Neuronal stem cell (in vitro differentiated cells): ENCODE data around the gene PLD5.
A peak's percentile ranks its signal among the peaks of the same experiment; 100 is the strongest.
"Not testable (repeated sequence)": the region's sequence is repeated elsewhere in the genome, so short reads cannot be mapped to it uniquely, and the experiment has no call there.

Experiments used
- DNase-seq: peaks from one replicate; pipeline ENCODE4 v3.0.0-alpha.2; 2013; ENCODE audit warnings: low spot score
- H2AFZ ChIP-seq: one replicate; pipeline ENCODE4 v1.6.1; 2013; ENCODE audit warnings: mild to moderate bottlenecking, low read length, inconsistent platforms
- H2AK5ac ChIP-seq: 2 replicates; pipeline ENCODE4 v1.6.1; 2013; ENCODE audit warnings: low read depth, mild to moderate bottlenecking, inconsistent platforms, low read length, moderate library complexity, mixed read lengths
- H2BK120ac ChIP-seq: 2 replicates; pipeline ENCODE4 v1.6.1; 2013; ENCODE audit warnings: low read depth, mild to moderate bottlenecking, inconsistent platforms, low read length, moderate library complexity, mixed read lengths
- H2BK12ac ChIP-seq: one replicate; pipeline ENCODE4 v1.6.1; 2013; ENCODE audit warnings: low read length, inconsistent platforms
- H2BK15ac ChIP-seq: 2 replicates; pipeline ENCODE4 v1.6.1; 2013; ENCODE audit warnings: mild to moderate bottlenecking, low read length, inconsistent platforms, mixed read lengths
- H2BK5ac ChIP-seq: one replicate; pipeline ENCODE4 v1.6.1; 2013; ENCODE audit warnings: inconsistent platforms, mild to moderate bottlenecking, low read length, moderate library complexity
- H3K14ac ChIP-seq: one replicate; pipeline ENCODE4 v1.6.1; 2013; ENCODE audit warnings: low read length, inconsistent platforms
- H3K18ac ChIP-seq: 2 replicates; pipeline ENCODE4 v1.6.1; 2013; ENCODE audit warnings: low read length, inconsistent platforms
- H3K23ac ChIP-seq: 2 replicates; pipeline ENCODE4 v1.6.1; 2013; ENCODE audit warnings: low read depth, mild to moderate bottlenecking, mixed read lengths, low read length, inconsistent platforms; ENCODE audit not compliant: poor library complexity
- H3K27ac ChIP-seq: replicated peaks from 3 replicates; pipeline ENCODE4 v1.5.1; 2013; ENCODE audit warnings: low read length, inconsistent platforms
- H3K27me3 ChIP-seq, 3 experiments: 2 replicates each; pipeline ENCODE4 v1.6.1; 2013; ENCODE audit warnings: low read length in 3 of 3, mild to moderate bottlenecking in 2 of 3, inconsistent platforms in 1 of 3, low read depth in 1 of 3, mixed read lengths in 1 of 3, moderate library complexity in 1 of 3; ENCODE audit not compliant: control insufficient read depth in 3 of 3, insufficient read depth in 3 of 3
- H3K36me3 ChIP-seq, 2 donors: replicated peaks in 1 of 2; 2 replicates each; pipeline ENCODE4 v1.6.1; 2013; ENCODE audit warnings: low read length in 2 of 2; ENCODE audit not compliant: control insufficient read depth in 2 of 2, insufficient read depth in 2 of 2
- H3K4ac ChIP-seq: 2 replicates; pipeline ENCODE4 v1.6.1; 2013; ENCODE audit warnings: inconsistent platforms, mild to moderate bottlenecking, low read length, moderate library complexity
- H3K4me1 ChIP-seq, 2 donors: 1 replicate in 1 of 2; 2 replicates in 1 of 2; pipeline ENCODE4 v1.6.1; 2013; ENCODE audit warnings: low read length in 2 of 2, low read depth in 1 of 2; ENCODE audit not compliant: control insufficient read depth in 2 of 2, insufficient read depth in 1 of 2
- H3K4me2 ChIP-seq: one replicate; pipeline ENCODE4 v1.6.1; 2013; ENCODE audit warnings: mild to moderate bottlenecking, low read length, inconsistent platforms; ENCODE audit not compliant: insufficient read depth, poor library complexity, severe bottlenecking
- H3K4me3 ChIP-seq, 2 donors: 2 replicates each; pipeline ENCODE4 v1.5.1; 2013; ENCODE audit warnings: low read length in 2 of 2, mild to moderate bottlenecking in 2 of 2, inconsistent platforms in 1 of 2, moderate library complexity in 1 of 2
- H3K79me1 ChIP-seq: one replicate; pipeline ENCODE4 v1.6.1; 2013; ENCODE audit warnings: low read depth, mild to moderate bottlenecking, inconsistent platforms, low read length, moderate library complexity
- H3K9ac ChIP-seq: one replicate; pipeline ENCODE4 v1.6.1; 2013; ENCODE audit warnings: mild to moderate bottlenecking, low read depth, low read length, inconsistent platforms; ENCODE audit not compliant: poor library complexity
- H3K9me3 ChIP-seq, 2 donors: replicated peaks in 1 of 2; 2 replicates each; pipeline versions ENCODE3 to v1.6.1; 2013; ENCODE audit warnings: low read length in 2 of 2, mild to moderate bottlenecking in 2 of 2, inconsistent platforms in 1 of 2, low read depth in 1 of 2, mixed read lengths in 1 of 2, moderate library complexity in 1 of 2; ENCODE audit not compliant: control insufficient read depth in 2 of 2, insufficient read depth in 1 of 2
- H4K8ac ChIP-seq: one replicate; pipeline ENCODE4 v1.6.1; 2013; ENCODE audit warnings: low read depth, mild to moderate bottlenecking, inconsistent platforms, low read length, moderate library complexity
- H4K91ac ChIP-seq: one replicate; pipeline ENCODE4 v1.6.1; 2013; ENCODE audit warnings: low read length, low read depth, mild to moderate bottlenecking, inconsistent platforms; ENCODE audit not compliant: poor library complexity
- WGBS, 2 donors: extraction: QIAGEN DNeasy Blood & Tissue Kit; methylation state at CpG; one replicate each; pipeline ENCODE4 v1.1.7; 2013; ENCODE audit warnings: missing lambda C conversion rate in 2 of 2, mixed read lengths in 1 of 2; ENCODE audit not compliant: insufficient read length in 2 of 2, insufficient replicate concordance in 1 of 2; ENCODE audit errors: extremely low coverage in 2 of 2; 5-methylcytosine and 5-hydroxymethylcytosine counted together

The PLD5 gene

GRCh38 chr1:242318140-242318539 is 206.4 kb downstream of the PLD5 start:
- Histone ChIP-seq H3K79me1 (no peaks in the 10 kb centered on the region), H3K4me1 (peaks cover 0 to 3% of the 10 kb centered on the region in 2 donors), H3K14ac (no peak overlapping the region), H3K27ac (peak overlapping the region; percentile 2), H2AFZ (no peak overlapping the region), H2BK120ac (no peak overlapping the region), H3K18ac (no peak overlapping the region), H3K23ac (no peak overlapping the region), H3K4me3 (no peak overlapping the region), H3K4ac (no peak overlapping the region), H3K4me2 (no peak overlapping the region), H3K27me3 (no peaks in the 10 kb centered on the region), H3K9me3 (no peaks in the 10 kb centered on the region), H2BK12ac (no peak overlapping the region), H4K91ac (no peak overlapping the region), H2AK5ac (no peak overlapping the region), H3K9ac (no peak overlapping the region), H4K8ac (no peak overlapping the region), H2BK5ac (no peak overlapping the region), H2BK15ac (no peak overlapping the region), H3K36me3 (no peaks in the 10 kb centered on the region)
- no CpG with 5 or more reads among the region's 10 CpGs for WGBS, 2 donors
- DNase-seq, result no peak

- H2AFZ ChIP-seq, H3K9ac ChIP-seq, H3K27ac ChIP-seq, H3K4ac ChIP-seq, H2AK5ac ChIP-seq, H3K4me3 ChIP-seq, H4K8ac ChIP-seq, H2BK15ac ChIP-seq, H3K27me3 ChIP-seq, H3K18ac ChIP-seq, H4K91ac ChIP-seq, H3K79me1 ChIP-seq, H3K23ac ChIP-seq, DNase-seq, H3K36me3 ChIP-seq, H3K4me2 ChIP-seq, H3K14ac ChIP-seq, H2BK5ac ChIP-seq, H2BK120ac ChIP-seq, H3K9me3 ChIP-seq, H2BK12ac ChIP-seq, H3K4me1 ChIP-seq: not testable (repeated sequence)
- WGBS, 2 donors, result no CpG with 5 or more reads among the region's 1 CpG
These were observed 209.6 kb downstream of the PLD5 start for GRCh38 chr1:242314865-242315264.

DNA sequence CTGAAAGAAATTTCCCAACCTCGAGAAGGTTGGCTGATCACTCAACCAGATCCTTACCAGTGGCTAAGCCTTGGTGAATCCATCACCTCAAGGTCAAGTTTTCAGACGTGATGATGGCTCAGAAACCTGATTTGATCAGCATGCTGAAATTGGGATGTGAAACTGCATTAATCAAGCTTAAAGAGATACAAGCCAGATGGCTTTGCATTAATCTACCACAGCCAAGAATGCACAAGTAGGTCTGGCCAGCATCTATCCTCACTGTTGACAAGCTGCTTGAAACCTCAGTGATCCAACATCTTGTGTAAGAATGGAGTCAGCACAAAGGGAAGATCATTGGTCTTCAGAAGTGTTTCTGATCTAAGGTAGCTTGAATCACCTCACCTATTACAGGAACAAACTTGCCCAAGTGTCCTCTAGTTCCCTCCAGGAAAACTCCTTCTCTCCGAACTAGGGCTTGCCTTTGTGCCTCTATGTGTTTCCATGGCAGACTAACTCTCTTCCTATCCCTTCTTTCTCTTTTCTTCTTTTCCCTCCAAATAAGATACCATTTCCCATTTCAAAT is 210.3 kb downstream of the PLD5 start:
- not testable (repeated sequence) for H4K8ac ChIP-seq, H2BK120ac ChIP-seq, H3K4ac ChIP-seq, H2AK5ac ChIP-seq, H2BK5ac ChIP-seq, H3K4me3 ChIP-seq, H3K18ac ChIP-seq, H2AFZ ChIP-seq, H3K4me2 ChIP-seq, H3K79me1 ChIP-seq, H2BK15ac ChIP-seq, DNase-seq, H4K91ac ChIP-seq, H3K23ac ChIP-seq, H3K27me3 ChIP-seq, H3K36me3 ChIP-seq, H3K14ac ChIP-seq, H2BK12ac ChIP-seq, H3K4me1 ChIP-seq, H3K9ac ChIP-seq, H3K27ac ChIP-seq, H3K9me3 ChIP-seq
- WGBS, 2 donors, result no CpG with 5 or more reads among the region's 3 CpGs

GRCh38 chr1:242308681-242309080 is 215.8 kb downstream of the PLD5 start:
- H3K4me3 ChIP-seq, DNase-seq, H3K4me2 ChIP-seq, H4K8ac ChIP-seq, H3K4ac ChIP-seq, H3K27me3 ChIP-seq, H2BK5ac ChIP-seq, H3K9me3 ChIP-seq, H3K14ac ChIP-seq, H3K18ac ChIP-seq, H3K36me3 ChIP-seq, H2BK120ac ChIP-seq, H3K79me1 ChIP-seq, H2BK15ac ChIP-seq, H4K91ac ChIP-seq, H3K4me1 ChIP-seq, H3K27ac ChIP-seq, H2AK5ac ChIP-seq, H3K9ac ChIP-seq, H3K23ac ChIP-seq, H2AFZ ChIP-seq, H2BK12ac ChIP-seq: not testable (repeated sequence)
- no CpG with 5 or more reads among the region's 7 CpGs for WGBS, 2 donors
